CD8-positive, alpha-beta memory T cell (primary cell): Measurements from ENCODE around the gene LAMB3. TPM values are rescaled to one million over a fixed set of nuclear protein-coding genes. Genes with fewer than 3 reads are reported as not detected.
A peak's percentile ranks its signal among the peaks of the same experiment; 100 is the strongest.

Experiments used
- CTCF ChIA-PET: fragments of 350-600 bp; sonication (Branson Sonifier 250); formaldehyde crosslinking; loops from one replicate; lab custom pipeline; 2021; ENCODE audit warnings: antibody characterized with exemption; lab: Charles Lee
- POLR2A ChIA-PET: fragments of 350-600 bp; sonication (Branson Sonifier 250); formaldehyde crosslinking; loops from one replicate; lab custom pipeline; 2021; ENCODE audit warnings: antibody characterized with exemption; lab: Charles Lee
- DNase-seq, 5 donors: peaks; one replicate each; pipeline versions ENCODE4 v3.0.0 to v3.0.0-alpha.2; 2020 to 2022; ENCODE audit warnings: mixed read lengths in 1 of 5
- H3K27ac ChIP-seq: one replicate; pipeline ENCODE4 v1.7.0; 2013; ENCODE audit warnings: low read depth, mild to moderate bottlenecking, low read length, moderate library complexity
- H3K27me3 ChIP-seq: 2 replicates; pipeline ENCODE4 v1.7.0; 2013; ENCODE audit warnings: low read length, mild to moderate bottlenecking; ENCODE audit not compliant: insufficient read depth, poor library complexity, severe bottlenecking
- H3K36me3 ChIP-seq: 2 replicates; pipeline ENCODE4 v1.7.0; 2013; ENCODE audit warnings: mild to moderate bottlenecking, low read length, moderate library complexity; ENCODE audit not compliant: insufficient read depth
- H3K4me1 ChIP-seq: 2 replicates; pipeline ENCODE4 v1.7.0; 2013; ENCODE audit warnings: mild to moderate bottlenecking, low read length, moderate library complexity; ENCODE audit not compliant: insufficient read depth
- H3K4me3 ChIP-seq: 2 replicates; pipeline ENCODE4 v1.7.0; 2013; ENCODE audit warnings: mild to moderate bottlenecking, low read length
- H3K9me3 ChIP-seq: 2 replicates; pipeline ENCODE4 v1.7.0; 2013; ENCODE audit warnings: mild to moderate bottlenecking, low read length
- H3K27ac Mint-ChIP-seq, 8 donors: one replicate each; pipeline ENCODE4 v1.8.0; 2020 to 2021; ENCODE audit warnings: mixed read lengths in 8 of 8, mild to moderate bottlenecking in 6 of 8, inconsistent platforms in 3 of 8, moderate library complexity in 3 of 8
- H3K27me3 Mint-ChIP-seq, 2 donors: one replicate each; pipeline ENCODE4 v1.8.0; 2020 to 2021; ENCODE audit warnings: mixed read lengths in 2 of 2, mild to moderate bottlenecking in 1 of 2, moderate library complexity in 1 of 2
- H3K36me3 Mint-ChIP-seq, 3 donors: one replicate each; pipeline ENCODE4 v1.8.0; 2020 to 2021; ENCODE audit warnings: mixed read lengths in 3 of 3, inconsistent platforms in 1 of 3, mild to moderate bottlenecking in 1 of 3
- H3K4me1 Mint-ChIP-seq, 3 donors: one replicate each; pipeline ENCODE4 v1.8.0; 2020 to 2021; ENCODE audit warnings: mixed read lengths in 3 of 3, inconsistent platforms in 1 of 3, mild to moderate bottlenecking in 1 of 3
- H3K4me3 Mint-ChIP-seq, 7 donors: one replicate each; pipeline ENCODE4 v1.8.0; 2020 to 2021; ENCODE audit warnings: mixed read lengths in 7 of 7, mild to moderate bottlenecking in 6 of 7, moderate library complexity in 4 of 7, inconsistent platforms in 2 of 7
- H3K9me3 Mint-ChIP-seq, 5 donors: one replicate each; pipeline ENCODE4 v1.8.0; 2020 to 2022; ENCODE audit warnings: mixed read lengths in 5 of 5, mild to moderate bottlenecking in 3 of 5, moderate library complexity in 2 of 5, inconsistent platforms in 1 of 5
- polyA plus RNA-seq: library from polyadenylated mRNA; unstranded; fragments of 300-500 nt; fragmentation: Illumina TruSeq; gene quantifications from one replicate; pipeline ENCODE4 v1.2.3, GENCODE V29; 2021
- total RNA-seq, 2 experiments: library from RNA; stranded (reverse); gene quantifications; one replicate each; pipeline ENCODE4 v1.2.3, GENCODE V29; 2021

The LAMB3 gene
- total and polyA plus RNA-seq, 3 experiments from 2014 or later = 0.28 to 1.3 (median 0.92) TPM

DNA sequence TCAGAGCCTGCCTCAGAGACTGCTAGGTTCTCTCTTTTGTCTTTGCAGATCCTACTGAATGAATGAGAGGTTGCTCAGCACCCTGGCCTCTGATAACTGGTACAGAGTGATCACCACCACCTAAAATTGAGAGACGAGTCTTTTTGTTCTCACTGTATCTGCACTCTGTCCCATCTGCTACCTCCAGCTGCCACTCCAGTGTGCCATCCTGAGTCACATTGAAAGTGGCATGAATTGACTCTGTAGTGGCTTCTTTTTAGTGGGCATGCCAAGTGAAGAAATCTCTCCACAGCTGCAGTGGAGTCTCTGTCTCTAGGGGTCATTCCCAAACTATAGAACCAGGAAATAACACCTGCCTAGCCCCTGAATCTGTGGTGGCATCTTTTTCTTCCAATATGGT lies 54.0 kb downstream of the LAMB3 start:
- H3K27me3 ChIP-seq = peaks cover 4% of the 10 kb centered on the region
- no peak overlapping the region for H3K4me3 ChIP-seq
- no peaks in the 10 kb centered on the region for H3K4me1 ChIP-seq
- CTCF ChIA-PET = no interaction called here
- H3K27ac ChIP-seq = no peak overlapping the region
- Mint-ChIP-seq H3K27ac (no peak overlapping the region), H3K27me3 (peaks cover 21 to 43% of the 10 kb centered on the region in 2 donors), H3K9me3 (no peaks in the 10 kb centered on the region), H3K4me3 (no peak overlapping the region), H3K4me1 (no peaks in the 10 kb centered on the region), H3K36me3 (no peaks in the 10 kb centered on the region)
- H3K36me3 ChIP-seq = no peaks in the 10 kb centered on the region
- DNase-seq = no peak
- POLR2A ChIA-PET = no interaction called here
- H3K9me3 ChIP-seq = no peaks in the 10 kb centered on the region

DNA sequence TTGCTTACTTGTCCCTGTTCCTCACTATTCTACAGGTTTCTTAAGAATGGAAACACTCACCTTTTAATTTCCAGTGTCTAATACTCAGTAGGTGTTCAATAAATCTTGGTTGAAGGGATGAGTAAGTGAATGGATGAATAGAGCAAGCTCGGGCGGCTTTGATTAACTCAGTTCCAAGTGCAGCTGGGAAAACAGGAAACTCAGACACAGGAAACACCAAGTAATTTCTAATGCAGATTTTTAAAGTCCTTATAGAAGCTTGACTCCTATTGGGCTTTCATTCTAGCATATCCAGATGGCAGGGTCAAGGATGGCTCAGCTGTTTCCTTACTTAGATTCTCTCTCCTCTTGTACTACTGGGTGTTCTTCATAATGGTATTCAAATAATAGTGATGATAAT lies 54.7 kb downstream of the LAMB3 start:
- Mint-ChIP-seq H3K4me3 (no peak overlapping the region), H3K9me3 (no peaks in the 10 kb centered on the region), H3K27ac (no peak overlapping the region), H3K27me3 (peaks cover 21 to 46% of the 10 kb centered on the region in 2 donors), H3K4me1 (no peaks in the 10 kb centered on the region), H3K36me3 (no peaks in the 10 kb centered on the region)
- H3K4me3 ChIP-seq = no peak overlapping the region
- H3K9me3 ChIP-seq = no peaks in the 10 kb centered on the region
- DNase-seq = no peak
- POLR2A ChIA-PET = no interaction called here
- no peaks in the 10 kb centered on the region for H3K4me1 ChIP-seq
- H3K36me3 ChIP-seq = no peaks in the 10 kb centered on the region
- H3K27me3 ChIP-seq = peaks cover 4% of the 10 kb centered on the region
- H3K27ac ChIP-seq = no peak overlapping the region
- CTCF ChIA-PET = no interaction called here

DNA sequence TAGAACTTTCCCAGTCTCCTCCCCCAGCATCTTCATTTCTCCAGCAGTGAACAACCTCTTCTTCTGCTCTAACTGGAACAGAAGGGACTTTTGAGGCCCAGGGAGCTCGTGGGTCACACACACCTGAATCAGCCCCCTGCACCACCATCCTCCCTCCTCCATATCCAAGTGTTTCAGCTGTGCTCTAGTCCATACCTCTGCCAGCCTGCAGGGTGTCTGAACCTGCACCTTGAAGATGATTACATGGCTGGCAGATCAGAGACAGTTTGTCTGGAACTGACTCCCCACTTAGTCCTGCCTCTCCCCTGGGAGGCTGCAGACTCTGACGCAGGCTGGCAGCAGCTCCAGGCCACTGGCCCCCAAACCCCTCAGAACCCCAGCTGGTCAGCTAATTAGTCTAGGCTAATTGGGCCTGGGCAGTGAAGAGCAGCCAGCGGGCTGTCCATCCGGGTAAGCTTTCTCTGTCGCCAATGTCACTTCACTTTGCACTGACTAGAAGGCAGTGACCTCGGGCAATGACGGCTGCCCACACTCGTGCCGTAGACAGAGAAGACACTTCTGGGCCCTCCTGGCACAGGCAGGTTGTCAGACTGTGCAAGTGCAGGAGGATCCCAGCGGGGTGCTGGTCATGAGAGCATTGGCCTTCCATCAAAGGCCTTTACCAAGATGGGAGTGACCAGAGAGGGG lies 56.5 kb downstream of the LAMB3 start:
- no peak overlapping the region for H3K27ac ChIP-seq
- no peaks in the 10 kb centered on the region for H3K36me3 Mint-ChIP-seq
- H3K4me1 ChIP-seq = no peaks in the 10 kb centered on the region
- no peaks in the 10 kb centered on the region for H3K9me3 Mint-ChIP-seq
- peaks cover 24 to 60% of the 10 kb centered on the region in 2 donors for H3K27me3 Mint-ChIP-seq
- no peak overlapping the region for H3K27ac Mint-ChIP-seq
- no peak overlapping the region for H3K4me3 Mint-ChIP-seq
- no peaks in the 10 kb centered on the region for H3K4me1 Mint-ChIP-seq
- no peak for DNase-seq
- H3K9me3 ChIP-seq = no peaks in the 10 kb centered on the region
- CTCF ChIA-PET = interaction anchor here (1.1 kb wide), 1 partner anchor 8 kb away, joined by 3 read pairs; no protein-coding TSS in a partner anchor
- POLR2A ChIA-PET = no interaction called here
- H3K36me3 ChIP-seq = no peaks in the 10 kb centered on the region
- no peak overlapping the region for H3K4me3 ChIP-seq
- peaks cover 4% of the 10 kb centered on the region for H3K27me3 ChIP-seq

DNA sequence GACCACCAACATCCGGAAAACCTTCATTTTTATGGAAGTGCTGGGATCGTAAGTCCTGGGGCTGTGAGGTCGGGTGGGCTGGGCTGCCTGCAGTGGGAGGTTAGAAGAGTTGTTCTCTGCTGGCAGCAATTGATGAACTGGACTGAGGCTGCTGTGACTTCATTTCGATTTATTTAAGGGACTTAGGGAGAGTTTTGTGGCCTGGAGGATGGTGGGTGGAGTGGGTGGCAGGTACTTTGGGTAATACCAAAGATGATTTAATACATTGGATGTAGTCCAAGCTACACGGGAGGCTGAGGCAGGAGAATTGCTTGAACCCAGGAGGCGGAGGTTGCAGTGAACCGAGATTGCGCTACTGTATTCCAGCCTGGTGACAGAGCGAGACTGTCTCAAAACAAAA lies 57.2 kb downstream of the LAMB3 start:
- no peaks in the 10 kb centered on the region for H3K27me3 ChIP-seq
- no peaks in the 10 kb centered on the region for H3K36me3 ChIP-seq
- no peaks in the 10 kb centered on the region for H3K4me1 Mint-ChIP-seq
- H3K27me3 Mint-ChIP-seq = peaks cover 22 to 67% of the 10 kb centered on the region in 2 donors
- ChIA-PET POLR2A (no interaction called here), CTCF (no interaction called here)
- no peaks in the 10 kb centered on the region for H3K36me3 Mint-ChIP-seq
- no peak overlapping the region for H3K4me3 Mint-ChIP-seq
- H3K9me3 Mint-ChIP-seq = no peaks in the 10 kb centered on the region
- H3K4me3 ChIP-seq = no peak overlapping the region
- H3K9me3 ChIP-seq = no peaks in the 10 kb centered on the region
- no peaks in the 10 kb centered on the region for H3K4me1 ChIP-seq
- no peak overlapping the region for H3K27ac ChIP-seq
- no peak for DNase-seq
- no peak overlapping the region for H3K27ac Mint-ChIP-seq

DNA sequence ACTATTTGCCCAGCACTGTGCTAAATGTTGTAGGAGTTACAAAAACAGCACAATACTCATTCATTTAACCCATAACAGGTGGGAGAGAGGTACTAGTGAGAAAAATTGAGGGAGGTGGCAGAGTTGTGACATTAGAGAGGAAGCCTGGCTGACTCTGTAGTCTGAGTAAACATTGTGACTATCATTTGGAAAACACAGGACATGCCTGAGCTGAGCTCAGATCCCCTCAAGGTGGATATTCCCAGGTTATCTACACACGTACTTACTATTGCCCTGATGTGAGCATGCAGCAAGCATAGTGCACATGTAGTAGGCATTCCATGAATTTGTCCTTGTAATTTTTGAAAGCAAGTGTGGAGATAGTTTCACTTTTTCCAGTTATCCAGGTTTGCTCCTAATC lies 57.8 kb downstream of the LAMB3 start:
- Mint-ChIP-seq H3K27ac (no peak overlapping the region), H3K27me3 (peaks cover 22 to 69% of the 10 kb centered on the region in 2 donors), H3K4me3 (no peak overlapping the region), H3K36me3 (no peaks in the 10 kb centered on the region), H3K9me3 (no peaks in the 10 kb centered on the region), H3K4me1 (no peaks in the 10 kb centered on the region)
- Histone ChIP-seq H3K27ac (no peak overlapping the region), H3K9me3 (no peaks in the 10 kb centered on the region), H3K27me3 (no peaks in the 10 kb centered on the region), H3K4me3 (no peak overlapping the region), H3K4me1 (no peaks in the 10 kb centered on the region), H3K36me3 (no peaks in the 10 kb centered on the region)
- ChIA-PET POLR2A (no interaction called here), CTCF (interaction anchor here (0.8 to 1.4 kb wide), 2 partner anchors 18 to 25 kb away, joined by 3 read pairs; no protein-coding TSS in a partner anchor)
- no peak for DNase-seq

DNA sequence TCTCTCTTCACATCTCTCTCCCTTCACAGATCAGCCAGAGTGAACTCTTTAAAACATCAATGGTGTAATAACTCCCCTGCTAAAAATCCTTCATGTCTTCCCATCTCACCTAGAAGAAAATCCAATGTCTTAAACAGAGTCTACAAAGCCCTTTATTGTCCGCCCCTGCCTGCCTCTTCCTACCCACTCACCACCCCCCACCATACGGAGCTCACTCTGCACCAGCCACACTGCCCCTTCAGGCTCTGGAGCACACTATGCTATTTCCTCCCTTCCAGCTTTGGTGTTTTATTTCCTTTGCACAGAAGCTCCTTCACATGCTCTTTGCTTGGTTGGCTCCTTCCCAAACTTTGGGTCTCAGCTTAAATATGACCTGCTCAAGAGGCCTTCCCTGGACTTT lies 58.5 kb downstream of the LAMB3 start:
- Histone ChIP-seq H3K9me3 (no peaks in the 10 kb centered on the region), H3K4me1 (no peaks in the 10 kb centered on the region), H3K27me3 (no peaks in the 10 kb centered on the region), H3K36me3 (no peaks in the 10 kb centered on the region), H3K4me3 (no peak overlapping the region), H3K27ac (no peak overlapping the region)
- ChIA-PET POLR2A (no interaction called here), CTCF (interaction anchor here (0.8 to 1.4 kb wide), 2 partner anchors 17 to 24 kb away, joined by 3 read pairs; no protein-coding TSS in a partner anchor)
- H3K27me3 Mint-ChIP-seq = peaks cover 22 to 69% of the 10 kb centered on the region in 2 donors
- H3K4me3 Mint-ChIP-seq = no peak overlapping the region
- no peaks in the 10 kb centered on the region for H3K36me3 Mint-ChIP-seq
- H3K27ac Mint-ChIP-seq = peak overlapping the region in 2 of 8 donors; percentile 41 to 44
- H3K4me1 Mint-ChIP-seq = no peaks in the 10 kb centered on the region
- no peaks in the 10 kb centered on the region for H3K9me3 Mint-ChIP-seq
- no peak for DNase-seq

DNA sequence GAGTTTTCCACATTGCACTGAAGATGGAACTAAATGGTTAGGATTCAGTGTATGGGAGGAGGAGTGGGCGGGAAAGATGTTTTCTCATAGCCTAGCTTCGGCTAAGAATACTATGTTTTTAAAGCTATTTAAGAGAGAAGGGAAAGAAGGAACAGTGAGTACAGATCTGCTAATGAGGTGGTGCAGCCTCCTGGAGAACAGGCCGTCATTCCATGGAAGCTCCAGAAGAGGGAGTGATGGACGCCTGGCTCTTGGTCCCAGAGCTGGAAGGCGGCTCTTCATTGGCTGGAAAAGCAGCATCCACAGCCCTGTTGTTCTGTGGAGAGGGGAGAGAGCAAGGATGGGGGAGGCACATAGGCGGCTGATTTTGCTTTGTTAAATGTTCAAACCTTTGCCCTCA lies 61.8 kb downstream of the LAMB3 start:
- Mint-ChIP-seq H3K4me3 (no peak overlapping the region), H3K9me3 (no peaks in the 10 kb centered on the region), H3K27ac (no peak overlapping the region), H3K36me3 (no peaks in the 10 kb centered on the region), H3K27me3 (peaks cover 26 to 86% of the 10 kb centered on the region in 2 donors), H3K4me1 (no peaks in the 10 kb centered on the region)
- H3K4me3 ChIP-seq = no peak overlapping the region
- ChIA-PET POLR2A (no interaction called here), CTCF (interaction anchor here (1.2 kb wide), 1 partner anchor 13 kb away, joined by 6 read pairs; no protein-coding TSS in a partner anchor)
- H3K27ac ChIP-seq = no peak overlapping the region
- no peaks in the 10 kb centered on the region for H3K9me3 ChIP-seq
- no peak for DNase-seq
- H3K4me1 ChIP-seq = no peaks in the 10 kb centered on the region
- no peaks in the 10 kb centered on the region for H3K36me3 ChIP-seq
- H3K27me3 ChIP-seq = no peaks in the 10 kb centered on the region

DNA sequence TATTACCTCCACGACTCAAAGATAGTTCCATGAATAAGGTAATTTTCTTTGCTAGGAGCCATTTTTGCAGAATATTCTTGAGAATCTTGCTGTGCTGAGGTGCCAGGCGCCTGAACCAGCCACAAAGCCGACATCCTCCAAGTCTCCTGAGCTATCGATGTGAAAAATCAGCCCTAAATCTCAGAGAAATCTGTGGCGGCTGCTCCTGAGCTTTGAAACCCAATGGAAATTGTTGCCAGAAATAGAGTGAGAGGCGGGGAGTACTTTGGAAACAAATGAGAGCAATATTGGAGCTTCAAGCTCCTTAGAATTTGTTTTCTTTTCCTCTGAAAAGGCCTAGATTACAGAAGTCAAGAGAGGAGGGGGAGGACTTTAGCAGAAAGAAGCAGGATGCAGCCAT lies 62.4 kb downstream of the LAMB3 start:
- no peaks in the 10 kb centered on the region for H3K4me1 ChIP-seq
- Mint-ChIP-seq H3K4me1 (no peaks in the 10 kb centered on the region), H3K27ac (no peak overlapping the region), H3K36me3 (no peaks in the 10 kb centered on the region), H3K9me3 (no peaks in the 10 kb centered on the region), H3K27me3 (peaks cover 25 to 81% of the 10 kb centered on the region in 2 donors), H3K4me3 (no peak overlapping the region)
- H3K4me3 ChIP-seq = no peak overlapping the region
- H3K36me3 ChIP-seq = no peaks in the 10 kb centered on the region
- no peak for DNase-seq
- no peaks in the 10 kb centered on the region for H3K27me3 ChIP-seq
- ChIA-PET CTCF (interaction anchor here (1.2 kb wide), 1 partner anchor 13 kb away, joined by 6 read pairs; no protein-coding TSS in a partner anchor), POLR2A (no interaction called here)
- H3K27ac ChIP-seq = no peak overlapping the region
- H3K9me3 ChIP-seq = no peaks in the 10 kb centered on the region
